HG03159 (cell line): ENCODE results near the gene SEMA4B.
A peak's percentile ranks its signal among the peaks of the same experiment; 100 is the strongest.
"Not testable (repeated sequence)": the region's sequence is repeated elsewhere in the genome, so short reads cannot be mapped to it uniquely, and the experiment has no call there.

ENCODE experiments used
- ATAC-seq: cut with Tn5 transposase; IDR thresholded peaks from one replicate; pipeline ENCODE4 v1.9.1; 2021; ENCODE audit warnings: mild to moderate bottlenecking, moderate library complexity; ENCODE audit not compliant: unreplicated experiment

SEMA4B gene

DNA sequence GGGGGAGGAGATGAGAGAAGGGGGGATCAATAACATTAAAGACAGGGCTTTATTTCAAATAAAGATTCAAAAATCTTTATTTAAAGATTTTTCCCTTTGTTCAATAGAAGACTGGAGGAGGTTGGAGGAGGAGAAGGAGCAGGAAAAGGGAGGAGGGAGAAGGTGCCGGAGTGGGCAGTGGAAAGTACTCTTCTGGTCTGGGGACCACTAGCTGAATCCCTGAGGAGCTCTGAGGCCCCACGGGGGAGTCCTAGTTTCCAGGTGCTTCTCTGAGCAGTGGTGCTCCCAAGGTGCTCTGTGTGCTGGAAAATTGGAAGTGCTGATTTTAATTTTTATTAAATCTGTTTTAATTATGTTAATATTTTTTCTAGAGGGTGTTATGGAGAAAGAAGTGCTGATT, 19.4 kb upstream of the SEMA4B start:
- no peak for ATAC-seq

DNA sequence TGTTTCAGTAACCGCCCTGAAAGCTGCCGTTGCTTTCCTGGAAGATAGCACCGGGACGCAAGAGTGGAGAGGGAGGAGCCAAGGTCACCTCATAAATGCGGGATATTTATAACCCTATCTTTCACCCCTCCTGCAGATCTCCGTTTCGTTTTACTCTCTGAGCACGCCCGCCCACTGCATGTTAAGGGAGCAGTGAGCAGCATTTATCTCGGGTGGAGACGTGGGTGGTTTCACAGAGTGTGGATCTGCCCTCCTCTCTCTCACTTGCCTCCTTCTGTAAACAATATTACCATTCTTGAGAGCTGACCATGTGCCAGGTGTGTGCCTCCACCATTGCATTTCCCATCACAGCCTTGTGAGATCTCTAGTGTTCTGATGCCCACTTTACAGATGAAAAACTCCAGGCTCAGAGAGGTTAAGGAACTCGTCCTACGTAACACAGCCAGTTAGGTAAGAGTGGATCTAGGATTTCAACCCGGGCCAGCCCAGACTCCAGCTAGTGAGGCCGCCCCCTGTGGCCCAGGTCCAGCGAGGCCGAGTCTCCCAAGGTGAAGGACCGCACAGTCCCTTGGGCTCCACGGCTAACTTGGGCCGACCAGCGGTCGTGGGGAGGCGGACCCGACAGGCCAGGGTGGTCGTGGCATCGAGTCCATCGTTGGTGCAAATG, 16.9 kb upstream of the SEMA4B start:
- ATAC-seq = peak; percentile 28

DNA sequence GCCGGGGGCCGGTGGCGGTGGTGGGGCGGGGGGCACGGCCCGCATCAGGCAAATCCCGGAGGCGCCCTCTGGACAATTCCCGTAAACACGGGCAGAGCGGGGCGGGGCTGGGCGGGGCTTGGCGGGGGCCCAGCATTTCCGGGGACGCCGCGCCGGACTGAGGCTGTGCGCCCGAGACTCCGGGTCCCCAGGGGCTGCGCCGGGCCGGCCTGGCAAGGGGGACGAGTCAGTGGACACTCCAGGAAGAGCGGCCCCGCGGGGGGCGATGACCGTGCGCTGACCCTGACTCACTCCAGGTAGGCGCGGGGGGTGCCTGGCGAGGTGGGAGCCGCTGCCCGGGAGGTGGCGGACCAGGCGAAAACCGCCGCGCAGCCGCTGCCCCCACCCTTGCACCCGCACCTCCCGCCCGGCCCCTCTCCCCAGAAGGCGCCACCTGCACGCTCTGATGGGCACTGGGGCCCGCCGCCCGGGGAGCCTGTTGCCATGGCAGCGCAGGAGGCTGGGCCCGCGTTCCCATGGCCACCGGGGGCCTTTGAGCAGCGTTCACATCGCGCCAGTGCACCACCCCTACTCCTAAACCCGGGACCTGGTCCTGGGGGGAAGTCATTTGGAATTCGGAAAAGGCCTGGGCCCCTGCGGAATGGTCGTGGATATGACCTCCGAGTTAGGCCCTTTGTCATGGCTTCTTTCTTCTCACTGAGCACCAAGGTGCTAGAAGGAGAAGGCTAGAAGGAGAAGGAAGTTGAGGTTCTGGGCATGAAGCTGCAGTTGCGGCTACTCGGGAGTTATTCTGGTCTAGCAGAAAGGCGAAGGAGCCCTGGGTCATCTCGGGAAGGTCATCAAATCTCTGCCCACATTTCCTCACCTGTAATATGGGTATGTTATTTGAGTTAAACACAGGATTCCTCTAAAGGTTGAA, 16.1 kb upstream of the SEMA4B start:
- peak; percentile 73 for ATAC-seq

DNA sequence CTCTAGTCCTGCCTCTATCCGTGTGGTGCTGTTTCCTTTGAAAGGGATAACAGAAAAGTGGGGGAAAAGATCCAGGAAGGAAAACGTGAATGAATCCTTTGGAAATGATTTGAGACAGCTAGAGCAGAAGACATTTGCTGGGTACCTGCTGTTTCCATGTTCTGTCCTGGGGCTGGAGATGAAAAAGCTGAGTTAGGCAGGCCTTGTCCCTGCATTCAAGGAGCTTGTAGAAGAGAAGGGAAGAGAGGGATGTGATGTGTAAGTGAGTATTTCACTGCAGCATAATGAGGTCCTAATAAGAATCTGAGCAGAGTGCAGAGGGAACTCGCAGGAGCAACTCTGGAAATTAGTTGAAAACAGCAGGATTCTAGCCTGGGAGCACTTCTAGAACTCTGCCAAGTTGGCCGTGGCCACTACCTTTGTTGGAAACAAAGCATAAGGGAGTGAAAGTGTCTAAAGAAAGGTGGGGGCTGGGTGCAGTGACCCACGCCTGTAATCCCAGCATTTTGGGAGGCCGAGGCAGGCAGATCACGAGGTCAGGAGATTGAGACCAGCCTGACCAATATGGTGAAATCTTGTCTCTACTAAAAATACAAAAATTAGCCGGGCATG, 13.8 kb upstream of the SEMA4B start:
- no peak for ATAC-seq

DNA sequence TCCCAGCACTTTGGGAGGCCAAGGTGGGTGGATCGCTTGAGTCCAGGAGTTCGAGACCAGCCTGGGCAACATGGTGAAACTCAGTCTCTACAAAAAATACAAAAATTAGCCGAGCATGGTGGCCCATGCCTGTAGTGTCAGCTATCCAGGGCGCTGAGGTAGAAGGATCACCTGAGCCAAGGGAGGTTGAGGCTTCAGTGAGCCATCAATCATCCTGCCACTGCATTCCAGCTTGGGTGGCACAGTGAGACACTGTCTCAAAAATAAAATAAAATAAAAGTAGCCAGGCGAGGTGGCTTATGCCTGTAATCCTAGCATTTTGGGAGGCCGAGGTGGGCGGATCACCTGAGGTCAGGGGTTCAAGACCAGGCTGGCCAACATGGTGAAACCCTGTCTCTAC, 13.1 kb upstream of the SEMA4B start:
- not testable (repeated sequence) for ATAC-seq

DNA sequence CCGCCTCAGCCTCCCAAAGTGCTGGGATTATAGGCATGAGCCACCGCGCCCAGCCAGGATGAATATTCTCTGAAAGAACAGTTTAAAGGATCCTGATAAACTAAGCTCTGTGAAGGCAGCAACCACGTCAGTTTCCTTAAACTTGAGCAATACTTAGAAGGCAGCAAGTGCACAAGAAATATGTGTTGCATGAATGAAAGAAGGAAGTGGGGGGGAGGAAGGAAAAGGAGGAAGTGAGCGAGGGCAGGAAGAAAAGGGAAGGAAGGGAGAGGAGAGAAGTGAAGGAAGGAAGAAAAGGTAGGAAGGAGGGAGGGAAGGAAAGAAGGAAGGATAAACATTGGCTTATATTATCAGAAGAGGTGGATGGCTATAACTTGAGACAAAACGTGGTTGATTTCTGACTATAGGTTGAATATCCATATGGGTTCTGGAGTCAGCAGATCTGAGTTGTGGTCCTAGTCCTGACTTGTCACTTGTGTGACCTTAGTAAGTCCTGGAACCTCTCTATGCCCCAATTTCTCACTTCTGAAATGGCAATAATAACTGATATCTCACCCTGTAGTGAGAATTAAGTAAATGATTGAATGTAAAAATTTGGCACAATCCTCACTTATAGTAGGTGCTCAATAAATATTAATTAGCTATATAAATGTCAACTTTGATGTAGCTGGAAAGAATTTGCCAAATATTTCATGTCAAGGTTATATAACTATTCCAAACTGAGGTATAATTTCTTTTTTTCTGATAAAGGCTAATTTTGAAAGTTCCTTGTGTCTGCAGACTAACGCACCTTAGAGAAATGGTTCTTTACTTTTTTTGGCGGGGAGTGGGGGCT, 12.0 kb upstream of the SEMA4B start:
- ATAC-seq = no peak

DNA sequence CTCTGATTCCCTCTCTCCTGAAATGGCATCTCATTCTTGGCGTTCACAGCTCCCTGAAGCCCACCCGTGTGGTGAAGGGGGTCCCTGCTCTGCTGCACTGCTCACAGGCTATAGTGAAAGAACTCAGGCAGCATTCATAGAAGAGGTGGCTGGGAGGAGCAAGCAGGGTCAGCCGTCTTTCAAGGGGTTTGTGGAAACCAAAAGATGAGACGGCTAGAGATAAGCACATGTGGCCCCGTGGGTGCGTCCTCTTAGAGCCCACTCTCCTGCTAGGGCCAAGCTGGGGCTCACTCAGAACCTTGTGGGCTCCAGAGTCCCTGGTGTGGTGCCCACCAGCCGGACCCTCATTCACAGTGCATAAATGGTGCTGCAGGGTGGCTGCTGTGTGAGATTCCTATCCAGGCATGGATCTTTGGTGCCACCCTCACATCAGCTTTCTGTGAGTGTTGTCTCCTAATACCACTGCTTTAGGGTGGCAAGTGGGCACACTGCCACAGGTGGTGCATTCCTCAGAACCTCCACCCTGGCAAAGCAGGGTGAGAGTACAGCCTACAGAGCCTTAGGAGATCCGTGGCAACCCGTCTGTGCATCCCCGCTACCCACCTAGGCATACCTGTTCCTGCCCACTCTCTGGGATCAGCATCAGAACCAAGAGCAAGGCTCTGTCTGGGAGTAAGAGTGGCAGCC, 11.2 kb upstream of the SEMA4B start:
- no peak for ATAC-seq

DNA sequence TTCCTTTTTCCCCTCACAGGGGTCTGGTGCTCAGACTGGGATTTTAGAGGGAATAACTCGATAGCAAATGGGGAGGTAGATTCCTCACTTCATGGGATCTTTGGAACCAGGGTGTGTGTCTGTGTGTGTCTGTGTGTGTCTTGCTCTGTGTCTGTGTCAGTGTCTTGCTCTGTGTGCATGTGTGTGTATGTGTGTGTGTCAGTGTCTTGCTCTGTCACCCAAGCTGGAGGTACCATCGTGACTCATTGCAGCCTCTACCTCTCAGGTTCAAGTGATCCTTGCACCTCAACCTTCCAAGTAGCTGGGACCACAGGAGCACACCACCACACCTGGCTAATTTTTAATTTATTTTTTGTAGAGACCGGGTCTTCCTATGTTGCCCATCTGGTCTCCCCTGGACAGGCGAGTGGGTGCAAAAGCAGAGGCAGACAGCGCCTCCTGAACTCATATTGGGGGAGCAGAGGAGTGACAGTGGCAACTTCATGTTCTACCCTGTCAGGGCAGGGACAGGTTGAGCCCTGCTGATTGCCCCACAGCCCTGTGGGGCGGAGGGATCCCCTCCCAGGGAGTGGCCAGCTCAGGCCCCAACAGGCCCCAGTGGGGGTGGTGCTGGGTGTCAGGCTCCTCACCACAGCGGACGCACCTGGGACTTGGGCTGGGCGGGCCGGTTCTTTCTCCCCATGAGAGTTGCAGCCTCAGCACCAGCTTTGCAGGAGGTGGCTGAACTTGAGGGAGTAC, 10.4 kb upstream of the SEMA4B start:
- peak; percentile 47 for ATAC-seq

DNA sequence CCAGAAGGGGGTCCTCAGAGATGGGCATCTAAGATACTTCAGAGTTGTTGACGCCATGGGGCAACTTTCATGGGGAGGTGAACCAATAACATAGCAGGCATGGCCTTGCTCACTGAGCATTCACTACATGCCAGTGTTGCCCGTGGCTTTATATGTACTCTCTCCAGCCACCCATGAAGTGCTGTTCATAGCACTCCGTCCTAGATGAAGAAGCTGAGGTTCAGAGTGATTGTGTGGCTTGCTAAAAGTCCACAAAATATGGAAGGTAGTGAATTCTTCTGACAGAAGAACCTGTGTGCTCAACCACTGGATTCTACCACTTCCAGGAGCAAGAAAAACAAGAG, 9.8 kb upstream of the SEMA4B start:
- ATAC-seq = no peak

DNA sequence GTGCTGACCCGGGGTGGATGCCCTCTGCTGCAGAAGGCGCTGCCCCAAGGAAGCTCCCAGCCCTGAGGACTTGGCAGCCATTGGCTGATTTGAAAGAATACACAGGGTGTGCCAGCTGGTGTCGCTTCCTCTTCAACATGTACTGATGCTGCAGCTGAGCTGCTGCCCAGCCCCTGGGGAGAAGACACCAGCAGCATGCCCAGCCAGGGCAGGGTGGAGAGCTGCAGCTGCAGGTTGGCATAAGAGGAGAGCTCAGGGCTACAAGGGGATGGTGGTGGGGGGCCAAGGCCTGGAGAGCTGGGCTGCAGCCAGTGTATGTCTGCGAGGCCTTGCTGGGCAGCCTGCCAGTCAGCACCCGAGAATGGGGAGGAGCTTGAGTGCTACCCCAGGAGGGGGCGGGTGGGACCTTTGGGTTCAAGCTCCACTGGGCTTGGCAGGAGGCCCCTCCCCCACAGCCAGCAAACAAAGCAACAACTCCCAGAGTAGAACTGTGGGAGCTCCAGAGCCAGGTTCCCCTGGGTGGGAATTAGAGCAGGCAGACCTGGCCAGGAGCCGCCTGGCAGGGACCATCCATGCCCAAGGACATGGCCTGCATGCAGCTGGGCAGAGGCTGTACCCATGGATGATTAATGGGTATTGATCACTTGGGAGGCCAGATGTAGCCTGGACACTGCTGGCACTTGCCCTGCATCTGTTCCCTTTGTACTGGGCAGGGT, 9.2 kb upstream of the SEMA4B start:
- ATAC-seq = peak; percentile 41

DNA sequence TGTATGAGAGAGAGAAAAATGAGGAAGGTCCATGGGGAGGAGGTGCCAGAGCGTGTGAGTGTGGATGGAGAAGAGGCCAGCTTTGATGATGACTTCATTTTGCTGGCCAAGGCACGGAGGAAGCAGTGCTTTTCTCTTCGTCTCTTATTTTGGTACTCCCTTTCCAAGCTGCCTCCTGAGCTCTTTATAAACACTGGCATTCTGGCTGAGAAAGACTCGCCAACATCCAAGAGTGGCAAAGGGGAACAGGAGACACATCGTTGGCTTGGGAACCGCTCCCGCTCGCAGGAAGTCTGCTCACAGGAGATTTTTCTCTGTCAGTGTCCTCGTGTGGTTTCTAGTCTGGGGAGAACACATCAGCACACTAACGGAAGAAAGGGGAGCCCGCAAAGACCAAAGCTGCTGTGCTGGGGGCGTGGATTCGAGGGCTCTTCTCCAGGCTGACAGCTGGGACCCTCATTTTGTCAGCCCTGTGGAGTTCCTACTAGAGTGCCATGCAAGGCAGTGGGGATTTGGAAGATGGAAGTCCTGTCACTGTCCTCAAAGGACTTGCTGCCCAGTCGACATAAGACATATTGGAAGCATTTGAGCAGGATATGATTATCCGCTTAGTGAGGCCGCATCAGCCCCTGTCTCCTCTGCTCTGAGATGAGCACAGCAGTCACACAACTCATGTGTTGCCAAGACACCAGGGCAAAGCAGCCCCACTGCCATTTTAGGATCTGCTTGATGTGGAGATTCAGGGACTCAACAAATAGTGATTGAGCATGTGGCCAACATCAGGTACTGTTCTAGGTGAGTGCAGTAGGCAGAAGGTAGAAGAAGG, 8.0 kb upstream of the SEMA4B start:
- ATAC-seq = no peak

DNA sequence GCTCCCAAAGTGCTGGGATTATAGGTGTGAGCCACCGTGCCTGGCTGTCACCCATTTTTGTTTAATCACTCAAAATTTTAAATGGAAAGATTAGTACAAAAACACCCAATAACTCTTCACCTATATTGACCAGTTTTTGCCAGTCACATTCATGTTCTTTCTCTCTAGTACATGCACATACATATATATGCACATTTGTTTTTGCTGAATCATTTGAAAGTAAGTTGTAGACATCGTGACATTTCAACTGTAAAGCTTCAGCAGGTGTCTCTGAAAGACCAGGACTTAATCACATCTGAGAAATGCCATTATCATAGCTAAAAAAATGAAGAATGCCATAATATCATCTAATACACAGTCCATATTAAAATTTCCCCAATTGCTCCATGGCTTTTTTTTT, 6.5 kb upstream of the SEMA4B start:
- no peak for ATAC-seq

DNA sequence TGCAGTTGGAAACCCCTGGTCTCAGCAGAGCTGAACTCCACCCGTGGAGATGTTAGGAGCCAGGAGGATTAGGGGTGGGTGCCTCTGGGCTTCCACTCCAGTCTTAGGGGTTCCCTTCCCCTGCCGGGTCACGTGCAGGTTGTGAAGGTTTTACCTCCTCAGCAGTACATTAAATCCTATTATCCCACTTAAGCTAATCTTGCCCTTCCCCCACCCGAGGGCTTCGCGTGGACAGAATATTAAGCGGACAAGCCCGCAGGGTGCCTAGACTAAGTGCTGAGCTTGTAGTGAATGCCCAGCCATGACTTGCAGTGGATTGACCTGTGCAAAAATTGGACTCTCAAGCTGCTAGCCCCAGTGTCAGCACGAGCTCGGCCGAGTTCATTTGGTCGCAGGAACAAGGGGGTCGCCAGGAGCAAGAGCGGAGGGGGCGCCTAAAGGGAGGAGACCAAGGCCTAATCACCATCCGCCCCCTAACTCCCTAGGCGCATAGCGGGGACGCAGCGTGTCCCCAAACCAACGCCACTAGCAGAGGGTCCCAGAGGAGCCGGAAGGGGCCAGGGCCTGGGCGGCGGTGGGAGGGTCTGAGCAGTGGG, 498 bp upstream of the SEMA4B start:
- peak; percentile 28 for ATAC-seq

DNA sequence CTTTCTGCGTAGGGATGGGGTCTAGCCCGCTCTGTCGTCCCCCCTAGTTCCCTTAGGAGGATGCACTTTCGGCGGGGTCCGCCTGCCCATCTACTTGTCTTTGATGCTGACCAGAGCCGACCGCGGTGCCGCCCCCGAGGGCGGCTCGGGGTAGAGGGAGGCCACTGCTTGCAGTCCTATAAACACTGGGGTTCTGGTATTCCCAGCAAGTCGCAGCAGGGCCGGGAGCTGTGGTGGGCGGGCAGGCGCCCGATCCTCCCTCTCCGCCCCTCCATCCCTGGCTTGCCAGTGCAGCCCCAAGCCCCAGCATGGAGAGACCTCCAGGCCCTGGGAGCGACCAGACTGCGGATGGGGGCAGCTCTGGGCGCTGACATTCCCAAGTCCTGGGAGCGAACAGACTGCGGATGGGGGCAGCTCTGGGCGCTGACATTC, 830 bp downstream of the SEMA4B start:
- no peak for ATAC-seq

DNA sequence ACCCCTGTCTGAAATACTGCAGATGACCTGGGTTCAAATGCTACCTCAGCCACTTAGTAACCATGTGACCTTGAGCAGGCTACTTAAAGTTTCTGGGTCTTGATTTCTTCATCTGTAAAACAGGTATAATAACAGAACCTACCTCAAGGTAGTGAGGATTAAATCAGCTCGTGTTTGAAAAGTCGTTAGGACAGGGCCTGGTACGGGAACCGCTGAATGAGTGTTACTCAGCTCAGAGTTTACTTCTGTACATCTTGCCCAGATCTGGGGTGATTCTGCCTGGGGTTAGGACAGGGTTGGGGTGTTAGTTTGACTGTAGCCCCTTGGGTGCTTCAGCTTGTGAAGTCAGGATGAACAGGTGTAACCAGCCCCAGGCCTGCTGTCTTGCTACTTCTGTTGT, 1.8 kb downstream of the SEMA4B start:
- ATAC-seq = no peak

DNA sequence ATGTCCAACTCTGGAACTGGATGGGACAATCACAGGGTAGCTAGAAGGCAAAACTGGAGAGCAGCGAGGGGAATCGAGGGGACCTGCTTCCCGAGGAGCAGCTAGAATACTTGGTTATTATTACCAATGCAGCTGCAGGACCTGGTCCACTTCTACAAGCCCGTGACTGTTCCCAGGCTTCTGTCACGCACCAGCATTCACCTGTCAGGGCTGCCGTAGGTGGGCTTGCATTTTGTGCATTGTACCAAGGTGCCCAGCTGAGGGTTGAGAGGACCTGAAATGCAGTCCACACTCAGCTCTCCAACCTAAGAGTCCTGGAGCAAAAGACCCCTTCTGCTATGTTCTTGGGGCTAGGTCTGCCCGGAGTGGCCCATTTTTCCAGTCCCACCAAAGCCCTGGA, 2.3 kb downstream of the SEMA4B start:
- no peak for ATAC-seq

DNA sequence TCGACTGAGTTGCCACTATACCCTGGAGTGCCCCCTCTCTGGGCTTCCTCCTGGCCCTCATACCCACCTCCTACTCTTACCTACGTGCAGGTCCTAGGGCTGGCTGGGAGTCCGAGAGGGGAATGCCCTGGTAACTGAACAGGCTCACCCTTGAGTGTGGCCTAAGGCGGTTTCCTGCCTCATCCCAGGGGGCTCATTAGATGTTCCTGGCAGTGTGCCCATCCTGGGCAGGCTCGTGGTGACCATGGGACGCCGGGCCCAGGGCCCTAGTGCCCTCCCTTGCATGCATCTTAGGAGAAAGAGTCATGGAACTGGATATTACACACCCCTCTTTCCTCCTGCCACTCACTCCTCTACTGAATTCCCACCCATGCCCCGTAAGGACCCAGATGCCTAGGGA, 2.8 kb downstream of the SEMA4B start:
- no peak for ATAC-seq
